ENCODE data around the gene MEPCE.
"Not testable (repeated sequence)": the region's sequence is repeated elsewhere in the genome, so short reads cannot be mapped to it uniquely, and the experiment has no call there.

The MEPCE gene

DNA sequence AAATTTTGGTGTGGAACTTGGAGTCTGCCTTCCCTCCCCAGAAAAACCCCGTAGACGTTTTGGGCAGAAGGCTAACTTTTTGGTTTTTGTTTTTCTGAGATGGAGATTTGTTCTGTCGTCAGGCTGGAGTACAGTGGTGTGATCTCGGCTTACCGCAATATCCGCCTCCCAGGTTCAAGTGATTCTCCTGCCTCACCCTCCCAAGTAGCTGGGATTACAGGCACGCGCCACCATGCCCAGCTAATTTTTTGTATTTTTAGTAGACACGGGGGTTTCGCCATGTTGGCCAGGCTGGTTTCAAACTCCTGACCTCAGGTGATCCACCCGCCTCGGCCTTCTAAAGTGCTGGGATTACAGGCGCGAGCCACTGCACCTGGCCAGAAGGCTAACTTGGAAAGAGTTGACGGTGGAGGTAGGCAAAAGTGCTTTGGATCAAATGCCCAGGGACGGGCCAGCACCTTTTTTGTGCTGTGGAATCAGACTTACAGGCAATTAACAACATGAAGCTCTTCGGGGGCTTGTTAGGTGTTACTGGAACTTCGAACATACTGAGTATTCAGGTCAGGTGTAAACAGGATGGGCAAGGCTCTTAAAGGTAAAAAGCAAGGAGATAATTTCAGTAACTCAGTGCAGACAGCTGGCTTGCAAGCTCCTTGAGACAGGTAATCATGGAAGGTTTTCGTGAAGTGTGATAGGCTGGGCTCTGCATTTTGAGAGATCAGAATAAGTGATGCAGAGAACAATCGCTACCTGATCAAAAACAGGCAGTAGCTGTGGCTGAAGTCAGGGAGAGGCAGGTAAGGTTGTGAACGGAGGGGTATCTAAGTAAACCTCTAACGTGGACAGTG is 4.9 kb downstream of the MEPCE start:
- DNase-seq = no peak

DNA sequence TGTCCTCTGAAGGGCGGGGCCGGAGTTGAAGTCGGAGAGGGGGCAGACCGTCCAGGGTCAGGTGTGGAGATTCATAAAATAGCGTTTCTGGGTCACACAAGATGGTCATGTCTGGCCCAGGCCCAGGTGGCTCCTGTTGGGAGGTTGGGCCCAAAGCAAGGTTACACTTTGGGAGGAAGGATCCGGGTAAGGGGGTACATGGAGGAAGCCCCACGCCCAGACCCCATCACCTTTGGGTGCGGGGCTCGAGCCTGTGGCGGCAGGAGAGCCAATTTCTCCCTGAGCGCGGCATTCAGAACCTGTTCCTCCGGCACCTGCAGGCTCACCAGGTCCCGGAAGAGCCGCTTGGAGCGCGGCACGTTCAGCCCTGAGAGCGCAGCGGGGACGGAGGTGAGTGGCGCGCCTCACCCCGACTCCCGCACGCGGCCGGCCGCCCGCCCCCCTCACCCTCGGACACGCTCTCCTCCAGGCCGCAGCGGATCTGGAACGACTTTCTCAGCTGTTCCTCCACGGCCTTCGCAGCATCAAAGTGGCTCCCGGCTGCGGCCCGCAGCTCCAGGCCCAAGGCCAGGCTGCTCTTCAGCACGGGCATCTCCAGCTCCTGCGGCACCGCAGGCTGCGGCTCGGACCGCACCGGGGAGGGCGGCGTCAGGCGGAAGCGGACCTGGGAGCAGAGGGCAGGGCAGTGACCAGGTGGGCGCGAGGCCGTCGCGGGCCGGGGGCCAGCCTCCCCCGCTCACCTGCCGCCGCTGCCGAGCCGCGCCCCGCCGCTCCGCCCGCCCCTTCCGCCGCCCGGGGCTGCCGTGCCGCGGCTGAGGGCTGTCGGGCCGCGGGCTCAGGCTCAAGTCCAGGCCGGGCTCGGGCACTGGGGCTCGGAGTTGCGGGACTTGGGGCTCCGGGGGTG is 6.0 kb downstream of the MEPCE start:
- DNase-seq = no peak

DNA sequence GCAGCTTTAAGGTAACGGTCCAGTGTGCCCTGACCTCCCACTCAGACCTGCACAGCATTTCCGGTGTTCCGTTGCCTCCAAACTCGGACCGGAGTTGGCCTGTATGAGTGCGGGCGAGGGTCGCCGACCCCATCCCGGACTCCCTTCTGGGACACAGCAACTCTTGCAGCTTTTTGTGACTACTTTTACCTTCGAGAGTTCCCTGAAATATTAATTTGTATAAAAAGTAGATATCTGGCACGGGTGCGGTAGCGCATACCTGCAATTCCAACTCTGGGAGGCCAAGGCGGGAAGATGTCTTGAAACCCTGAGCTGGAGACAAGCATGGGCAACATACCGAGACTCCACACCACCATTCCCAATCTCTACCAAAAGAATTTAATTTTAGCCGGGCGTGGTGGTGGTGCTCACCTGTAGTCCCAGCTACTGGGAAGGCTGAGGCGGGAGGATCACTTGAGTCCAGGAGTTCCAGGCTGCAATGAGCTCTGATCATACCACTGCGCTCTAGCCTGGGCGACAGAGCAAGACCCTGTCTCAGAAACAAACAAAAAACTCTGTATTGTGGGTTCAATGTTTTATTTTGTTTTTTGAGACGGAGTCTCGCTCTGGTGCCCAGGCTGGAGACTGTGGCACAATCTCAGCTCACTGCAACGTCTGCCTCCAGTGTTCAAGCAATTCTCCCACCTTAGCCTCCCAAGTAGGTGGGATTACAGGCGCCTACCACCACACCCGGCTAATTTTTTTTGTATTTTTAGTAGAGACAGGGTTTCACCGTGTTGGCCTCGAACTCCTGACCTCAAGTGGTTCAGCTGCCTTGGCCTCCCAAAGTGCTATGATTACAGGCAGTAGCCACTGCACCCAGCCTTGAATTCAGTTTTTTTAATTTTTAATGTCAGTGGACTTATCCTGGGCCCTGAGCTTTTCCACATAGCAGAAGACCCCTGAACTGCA is 7.8 kb downstream of the MEPCE start:
- DNase-seq = no peak

DNA sequence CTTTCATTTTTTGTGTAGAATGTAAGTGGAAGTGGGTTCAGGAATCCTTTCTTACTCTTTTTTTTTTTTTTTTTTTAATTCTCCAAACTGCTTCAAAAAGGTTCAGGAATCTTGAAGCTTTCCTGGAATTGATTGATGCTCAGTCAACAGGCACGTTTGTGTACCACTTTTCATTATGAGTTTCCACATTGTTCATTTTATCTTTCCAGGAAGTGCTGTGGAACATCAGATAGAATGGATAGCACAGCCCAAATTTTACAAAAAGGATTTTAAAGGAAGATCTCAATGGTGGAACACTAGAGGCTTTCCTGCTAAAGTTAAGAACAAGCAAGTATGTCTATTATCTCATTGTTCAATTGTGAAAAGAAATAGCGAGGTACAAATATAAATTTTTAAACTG is 8.5 kb downstream of the MEPCE start:
- no peak for DNase-seq

DNA sequence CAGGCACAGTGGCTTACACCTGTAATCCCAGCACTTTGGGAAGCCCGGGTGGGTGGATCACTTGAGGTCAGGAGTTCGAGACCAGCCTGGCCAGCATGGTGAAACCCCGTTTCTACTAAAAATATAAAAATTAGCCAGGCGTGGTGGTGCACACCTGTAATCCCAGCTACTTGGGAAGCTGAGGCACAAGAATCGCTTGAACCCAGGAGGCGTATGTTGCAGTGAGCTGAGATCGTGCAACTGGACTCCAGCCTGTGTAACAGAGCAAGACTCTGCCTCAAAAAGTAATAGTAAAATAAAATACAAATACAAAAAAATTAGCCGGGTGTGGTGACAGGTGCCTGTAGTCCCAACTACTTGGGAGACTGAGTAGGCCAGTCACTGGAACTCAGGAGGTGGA is 9.1 kb downstream of the MEPCE start:
- DNase-seq = not testable (repeated sequence)

DNA sequence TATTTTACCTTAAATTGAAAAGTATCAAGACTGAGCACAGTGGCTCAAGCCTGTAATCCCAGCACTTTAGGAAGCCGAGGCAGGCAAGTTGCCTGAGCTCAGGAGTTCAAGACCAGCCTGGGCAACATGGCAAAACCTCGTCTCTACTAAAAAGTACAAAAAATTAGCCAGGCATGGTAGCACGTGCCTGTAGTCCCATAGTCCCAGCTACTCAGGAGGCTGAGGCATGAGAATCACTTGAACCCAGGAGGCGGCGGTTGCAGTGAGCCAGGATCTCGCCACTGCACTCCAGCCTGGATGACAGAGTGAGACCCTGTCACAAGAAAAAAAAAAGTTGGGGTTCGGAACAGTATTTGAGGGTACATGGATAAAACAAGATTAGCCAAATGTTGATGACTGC is 9.6 kb downstream of the MEPCE start:
- DNase-seq = not testable (repeated sequence)

DNA sequence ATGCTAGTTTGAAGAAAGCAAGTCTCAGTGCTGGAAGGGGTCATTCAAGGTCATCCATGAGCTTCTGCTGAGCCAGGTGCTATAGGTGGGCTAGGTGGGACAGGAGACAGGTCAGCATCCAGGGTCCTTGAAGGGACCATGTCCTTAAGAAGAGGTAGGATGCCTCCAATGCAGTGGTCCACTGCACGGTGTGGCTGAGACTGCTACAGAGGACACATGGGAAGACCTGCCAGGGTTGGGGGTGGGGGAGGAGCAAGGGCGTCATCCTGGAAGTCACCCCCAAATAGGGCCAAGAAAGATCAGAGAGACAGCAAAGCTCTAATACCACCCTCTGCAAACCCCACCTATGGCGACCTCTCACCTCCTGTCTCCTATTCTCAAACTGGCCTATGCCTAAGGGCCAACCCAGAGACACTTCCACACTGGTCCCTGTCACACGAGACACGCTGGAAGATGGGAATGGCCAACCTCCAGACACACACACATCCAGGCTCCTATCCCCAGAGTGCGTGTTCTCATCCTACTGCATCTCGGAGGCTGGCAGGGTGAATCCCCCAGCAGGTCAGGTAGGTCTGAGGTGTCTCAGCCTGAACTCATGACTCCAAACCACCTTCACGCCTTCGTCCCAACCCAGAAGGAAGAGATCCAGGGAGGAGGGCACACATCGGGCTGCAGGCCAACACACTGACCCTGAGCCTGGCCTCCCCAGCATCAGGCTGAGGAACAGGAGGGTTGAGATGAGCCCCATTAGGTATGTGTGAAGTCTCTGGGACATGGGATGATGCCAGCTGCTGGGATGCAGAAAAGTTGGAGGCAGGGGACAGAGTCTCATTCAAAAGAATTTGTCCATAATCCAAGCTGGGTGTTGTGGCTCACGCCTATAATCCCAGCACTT is 12.3 kb downstream of the MEPCE start:
- DNase-seq = no peak

DNA sequence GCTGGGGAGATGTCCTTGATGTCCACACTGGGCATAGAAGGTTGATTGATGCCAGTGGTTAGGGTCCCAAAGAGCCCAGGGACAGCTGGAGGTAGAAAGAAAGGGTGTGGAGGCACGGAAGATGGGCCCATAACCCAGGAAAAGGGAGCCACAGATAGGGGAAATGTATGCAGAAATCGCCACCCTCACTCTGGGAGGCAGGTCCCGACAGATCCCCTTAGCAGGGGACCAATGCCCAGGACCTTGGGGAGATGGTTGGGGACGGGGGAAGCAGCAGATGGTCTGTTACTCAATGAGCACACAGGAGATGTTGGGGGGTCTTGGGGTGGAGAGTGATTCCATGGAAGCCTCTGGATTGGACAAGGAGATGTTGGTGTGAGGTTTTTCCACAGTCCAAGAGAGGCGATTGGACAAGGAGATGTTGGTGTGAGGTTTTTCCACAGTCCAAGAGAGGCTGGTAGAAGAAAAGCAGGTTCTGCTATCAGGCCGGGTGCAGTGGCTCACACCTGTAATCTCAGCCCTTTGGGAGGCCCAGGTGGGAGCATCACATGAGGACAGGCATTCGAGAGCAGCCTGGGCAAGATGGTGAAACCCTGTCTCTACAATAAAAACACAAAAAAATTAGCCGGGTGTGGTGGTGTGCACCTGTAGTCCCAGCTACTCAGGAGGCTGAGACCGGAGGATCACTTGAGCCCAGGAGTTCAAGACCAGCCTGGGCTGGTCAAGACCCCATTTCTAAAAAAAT is 13.6 kb downstream of the MEPCE start:
- DNase-seq = no peak

DNA sequence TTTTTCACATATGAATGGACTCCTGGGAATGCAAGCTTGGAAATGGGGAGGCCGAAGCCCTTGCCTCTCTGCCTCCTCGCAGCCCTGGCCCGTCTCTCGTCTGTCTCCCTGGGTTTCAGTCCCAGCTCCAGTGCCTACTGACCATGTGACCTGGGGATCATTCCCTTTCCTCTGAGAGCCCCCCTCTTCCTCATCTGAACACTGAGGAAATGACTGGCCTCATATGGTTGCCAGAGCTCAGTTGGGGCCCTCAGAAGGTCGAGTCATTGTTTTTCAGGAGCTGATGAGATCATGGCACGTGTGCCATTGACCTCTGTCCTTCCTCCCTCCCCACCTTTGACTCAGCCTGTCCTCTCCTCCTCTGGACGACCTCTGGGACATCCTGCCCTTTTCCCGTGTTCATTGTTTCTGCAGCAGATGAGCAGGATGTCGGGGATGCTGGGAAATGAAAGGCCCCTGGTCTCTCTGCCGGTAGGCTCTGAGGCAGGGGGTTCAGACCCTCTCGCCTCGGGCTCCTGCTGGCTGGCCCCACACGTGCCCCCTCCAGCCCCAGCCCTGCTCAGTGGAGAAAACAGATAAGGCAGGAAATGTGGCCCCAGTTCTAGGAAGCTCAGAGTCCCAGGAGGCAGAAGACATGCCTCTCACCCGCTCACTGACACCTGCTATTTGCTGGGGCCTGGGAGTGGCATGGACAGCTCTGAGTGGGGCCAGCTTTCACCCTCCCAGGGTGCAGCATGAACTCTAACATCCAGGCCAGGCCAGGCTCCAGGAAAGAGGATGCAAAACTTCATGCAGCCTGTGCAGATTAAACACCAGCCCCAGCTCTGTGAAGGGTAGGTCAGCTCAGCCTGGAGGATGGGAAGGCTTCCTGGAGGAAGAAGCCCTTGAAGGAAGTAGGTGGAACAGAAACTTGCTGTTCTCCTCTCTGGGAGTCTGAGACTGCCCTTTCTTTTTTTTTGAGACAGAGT is 15.0 kb downstream of the MEPCE start:
- DNase-seq = no peak

DNA sequence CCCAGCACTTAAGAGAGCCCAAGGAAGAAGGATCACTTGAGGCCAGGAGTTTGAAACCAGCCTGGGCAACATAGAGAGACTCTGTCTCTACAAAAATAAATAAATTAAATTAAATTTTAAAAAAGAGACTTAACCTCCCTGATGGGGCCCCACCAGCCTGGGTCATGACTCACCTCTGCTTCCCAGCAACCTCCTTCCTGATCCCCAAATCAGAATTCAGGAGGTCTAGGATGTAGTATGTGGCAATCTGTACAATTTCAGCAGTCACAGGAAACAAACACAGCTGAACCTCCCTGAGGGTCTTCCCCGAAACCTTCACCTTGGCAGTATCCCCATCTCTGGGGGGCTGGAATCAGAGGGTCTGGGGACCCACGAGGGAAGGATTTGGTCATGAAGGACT is 16.4 kb downstream of the MEPCE start:
- no peak for DNase-seq

DNA sequence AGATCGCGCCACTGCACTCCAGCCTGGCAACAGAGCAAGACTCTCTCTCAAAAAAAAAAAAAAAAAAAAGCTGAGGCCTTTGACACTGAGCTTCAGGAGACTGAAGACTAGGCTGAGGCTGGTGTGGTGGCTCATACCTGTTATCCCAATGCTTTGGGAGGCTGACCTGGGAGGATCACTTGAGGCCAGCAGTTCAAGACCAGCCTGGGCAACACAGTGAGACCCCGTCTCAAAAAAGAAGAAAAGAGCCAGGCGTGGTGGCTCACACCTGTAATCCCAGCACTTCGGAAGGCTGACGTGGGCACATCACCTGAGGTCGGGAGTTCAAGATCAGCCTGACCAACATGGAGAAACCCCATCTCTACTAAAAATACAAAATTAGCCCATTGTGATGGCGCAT is 17.7 kb downstream of the MEPCE start:
- not testable (repeated sequence) for DNase-seq

DNA sequence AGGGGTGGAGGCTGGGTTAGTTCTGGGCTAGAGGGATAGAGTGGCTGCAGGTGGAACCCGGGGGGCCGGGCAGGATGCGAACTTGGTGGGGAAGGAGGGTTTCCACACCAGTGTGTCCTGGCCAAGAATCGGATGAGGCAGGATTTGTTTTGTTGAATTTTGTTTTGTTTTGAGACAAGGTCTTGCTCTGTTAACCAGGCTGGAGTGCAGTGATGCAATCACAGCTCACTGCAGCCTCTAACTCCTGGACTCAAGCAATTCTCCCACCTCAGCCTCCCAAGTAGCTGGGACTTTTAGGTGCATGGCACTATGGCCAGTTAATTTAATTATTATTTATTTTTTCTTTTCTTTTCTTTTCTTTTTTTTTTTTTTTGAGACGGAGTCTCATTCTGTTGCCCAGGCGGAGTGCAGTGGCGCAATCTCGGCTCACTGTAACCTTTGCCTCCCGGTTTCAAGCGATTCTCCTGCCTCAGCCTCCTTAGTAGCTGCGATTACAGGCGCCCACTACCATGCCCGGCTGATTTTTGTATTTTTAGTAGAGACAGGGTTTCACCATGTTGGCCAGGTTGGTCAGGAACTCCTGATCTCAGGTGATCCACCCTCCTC is 19.7 kb downstream of the MEPCE start:
- no peak for DNase-seq

DNA sequence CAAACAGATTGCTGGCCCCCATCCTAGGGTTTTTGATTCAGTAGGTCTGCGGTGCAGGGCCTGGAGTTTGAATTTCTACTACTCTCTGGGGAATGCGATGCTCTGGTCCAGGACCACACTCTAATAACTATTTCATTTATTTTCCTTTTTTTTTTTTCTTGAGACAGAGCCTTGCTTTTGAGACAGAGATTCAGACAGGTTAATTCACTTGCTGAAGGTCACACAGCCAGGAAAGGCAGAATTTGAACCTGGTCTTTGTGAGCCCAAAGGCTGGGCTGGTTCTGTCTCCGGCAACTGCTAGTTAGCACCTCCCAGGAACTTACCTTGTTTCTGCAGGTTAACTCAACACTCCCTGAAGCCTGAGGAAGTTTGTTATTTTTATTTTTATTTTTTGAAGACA is 22.9 kb downstream of the MEPCE start:
- no peak for DNase-seq

DNA sequence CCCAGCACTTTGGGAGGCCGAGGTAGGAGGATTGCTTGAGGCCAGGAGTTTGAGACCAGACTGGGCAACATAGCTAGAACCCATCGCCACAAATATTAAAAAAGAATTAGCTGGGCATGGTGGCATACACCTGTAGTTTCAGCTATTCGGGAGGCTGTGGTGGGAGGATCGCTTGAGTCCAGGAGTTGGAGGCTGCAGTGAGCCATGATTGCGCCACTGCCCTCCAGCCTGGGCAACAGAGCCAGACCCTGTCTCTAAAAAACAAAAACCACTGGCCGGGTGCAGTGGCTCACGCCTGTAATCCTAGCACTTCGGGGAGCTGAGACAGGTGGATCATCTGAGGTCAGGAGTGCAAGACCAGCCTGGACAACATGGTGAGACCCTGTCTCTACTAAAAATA is 24.2 kb downstream of the MEPCE start:
- not testable (repeated sequence) for DNase-seq

DNA sequence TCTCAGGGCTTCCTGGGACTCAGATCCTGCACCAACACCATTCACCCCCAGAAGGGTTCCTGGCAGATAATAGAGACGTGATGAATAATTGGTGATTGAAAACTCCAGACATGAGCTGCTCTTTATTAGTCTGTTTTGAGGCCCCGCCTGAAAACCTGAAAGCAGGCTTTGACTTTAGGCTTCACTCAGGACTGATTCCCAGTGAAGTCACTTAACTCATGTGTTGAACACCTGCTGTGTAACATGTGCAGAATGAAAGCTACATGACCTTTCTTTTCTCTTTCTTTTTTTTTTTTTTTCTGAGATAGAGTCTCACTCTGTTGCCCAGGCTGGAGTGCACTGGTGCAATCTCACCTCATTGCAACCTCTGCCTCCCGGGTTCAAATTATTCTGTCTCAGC is 25.6 kb downstream of the MEPCE start:
- DNase-seq = no peak

DNA sequence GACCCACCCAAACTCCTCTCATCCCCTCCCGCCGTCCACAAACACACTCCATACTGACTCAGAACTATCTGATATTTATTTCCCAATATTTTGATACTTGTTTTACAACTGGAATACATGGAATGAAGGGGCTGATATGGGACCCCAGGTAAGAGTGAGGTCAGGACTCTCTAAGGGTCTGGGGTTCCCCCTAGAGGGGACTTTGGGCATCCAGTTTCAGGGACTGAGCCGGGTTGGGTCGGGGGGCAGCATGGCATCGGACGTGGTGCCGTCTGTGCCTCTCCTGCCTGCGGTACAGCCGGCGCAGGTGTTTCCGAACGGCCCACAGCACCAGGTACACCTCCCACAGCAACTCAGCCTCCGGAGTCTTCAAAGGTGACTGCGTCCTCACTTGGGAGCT is 26.9 kb downstream of the MEPCE start:
- no peak for DNase-seq

DNA sequence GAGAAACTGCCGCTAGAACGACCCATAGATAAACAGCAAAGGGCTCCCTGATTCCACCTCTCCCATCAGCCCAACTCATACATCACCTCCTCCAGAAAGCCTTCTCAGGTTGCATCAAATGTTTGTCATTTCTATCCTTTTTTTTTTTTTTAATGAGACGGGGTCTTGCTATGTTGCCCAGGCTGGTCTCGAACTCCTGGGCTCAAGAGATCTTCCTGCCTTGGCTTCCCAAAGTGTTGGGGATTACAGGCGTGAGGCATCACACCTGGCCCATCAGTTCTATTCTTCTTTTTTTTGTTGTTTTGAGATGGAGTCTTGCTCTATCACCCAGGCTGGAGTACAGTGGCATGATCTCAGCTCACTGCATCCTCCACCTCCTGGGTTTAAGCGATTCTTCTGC is 27.4 kb downstream of the MEPCE start:
- DNase-seq = no peak

DNA sequence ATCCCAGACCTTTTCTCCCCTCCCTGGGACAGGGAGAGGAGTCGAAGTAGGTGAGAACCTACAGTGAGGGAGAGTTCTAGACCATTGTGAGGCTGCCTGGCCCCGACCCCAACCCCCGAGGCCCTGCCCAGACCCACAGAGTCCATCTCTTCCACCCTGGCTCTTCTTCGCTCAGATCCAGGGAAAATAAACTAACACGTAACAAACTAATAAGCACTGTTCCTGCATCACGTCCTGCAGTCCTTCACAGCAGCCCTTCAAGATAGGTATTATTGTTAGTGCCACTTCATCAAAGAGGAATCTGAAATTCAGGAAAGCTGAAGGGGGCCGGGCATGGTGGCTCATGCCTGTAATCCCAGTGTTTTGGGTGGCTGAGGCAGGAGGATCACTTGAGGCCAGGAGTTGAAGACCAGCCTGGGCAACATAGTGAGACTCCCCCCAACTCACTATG is 34.6 kb downstream of the MEPCE start, which contains the start of gene SPACDR:
Gene SPACDR, minus strand, starts transcription at position 51 of the 451 bp plus-strand sequence. CDS start 235 bp downstream, outside the sequence.
- DNase-seq = no peak

DNA sequence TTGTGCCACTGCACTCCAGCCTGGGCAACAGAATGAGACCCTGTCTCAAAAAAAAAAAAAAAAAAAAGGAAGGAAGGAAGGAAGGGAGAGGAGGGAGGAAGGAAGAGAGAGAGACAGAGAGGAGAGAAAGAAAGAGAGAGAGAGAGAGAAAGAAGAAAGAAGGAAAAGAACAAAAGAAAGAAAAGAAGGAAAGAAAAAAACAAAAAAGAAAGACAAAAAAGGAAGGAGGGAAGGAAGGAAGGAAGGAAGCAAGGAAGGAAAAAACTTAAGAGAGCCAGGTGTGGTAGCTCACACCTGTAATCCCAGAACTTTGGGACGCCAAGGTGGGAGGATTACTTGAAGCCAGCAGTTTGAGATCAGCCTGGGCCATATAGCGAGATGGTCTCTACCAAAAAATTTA is 35.2 kb downstream of the MEPCE start:
- DNase-seq = no peak

All from cerebellar nuclear complex (tissue), 1 donor.